Activated B cell treated with CpG ODN at 0.5 μM for 24 hours (primary cell): ENCODE data around the gene AAGAB. TPM values are rescaled to one million over a fixed set of nuclear protein-coding genes. Genes with fewer than 3 reads are reported as not detected.
A peak's percentile ranks its signal among the peaks of the same experiment; 100 is the strongest.

Experiments used
- ATAC-seq: fragments of 200-7000 bp; cut with Tn5 transposase; one replicate; pipeline ENCODE4 v1.10.0; 2021; ENCODE audit warnings: low read depth, mild to moderate bottlenecking, moderate library complexity
- CTCF ChIA-PET: fragments of 350-600 bp; sonication (Branson Sonifier 250); formaldehyde crosslinking; loops from one replicate; lab custom pipeline; 2021; ENCODE audit warnings: antibody characterized with exemption; lab: Charles Lee
- POLR2A ChIA-PET: fragments of 350-600 bp; sonication (Branson Sonifier 250); formaldehyde crosslinking; loops from one replicate; lab custom pipeline; 2021; ENCODE audit warnings: antibody characterized with exemption; lab: Charles Lee
- DNase-seq: peaks from one replicate; pipeline ENCODE4 v3.0.0; 2022
- H3K27ac Mint-ChIP-seq: one replicate; pipeline ENCODE4 v1.8.0; 2020; ENCODE audit warnings: mixed read lengths
- H3K27me3 Mint-ChIP-seq: one replicate; pipeline ENCODE4 v1.8.0; 2021; ENCODE audit warnings: mixed read lengths
- H3K36me3 Mint-ChIP-seq: one replicate; pipeline ENCODE4 v1.8.0; 2021; ENCODE audit warnings: low read depth, mixed read lengths
- H3K4me1 Mint-ChIP-seq: one replicate; pipeline ENCODE4 v1.8.0; 2021; ENCODE audit warnings: mixed read lengths
- H3K4me3 Mint-ChIP-seq: one replicate; pipeline ENCODE4 v1.8.0; 2020; ENCODE audit warnings: mild to moderate bottlenecking, mixed read lengths
- H3K9me3 Mint-ChIP-seq: one replicate; pipeline ENCODE4 v1.8.0; 2020; ENCODE audit warnings: mixed read lengths
- intact Hi-C: fragments of 100-400 bp; cut with micrococcal nuclease; formaldehyde crosslinking; loops from one replicate; pipeline ENCODE4 v1.15.1; 2024
- total RNA-seq: library from RNA; stranded (reverse); gene quantifications from 2 replicates; pipeline ENCODE4 v1.2.3, GENCODE V29; 2022
- TF ChIP-seq, protein P1 (sequence below): fragments of 200-600 bp; IDR thresholded peaks from one replicate; pipeline ENCODE4 v1.8.0; 2022; ENCODE audit warnings: antibody characterized with exemption, mild to moderate bottlenecking

AAGAB gene
- total RNA-seq, 1 donor from 2014 or later = 48.5 TPM

DNA sequence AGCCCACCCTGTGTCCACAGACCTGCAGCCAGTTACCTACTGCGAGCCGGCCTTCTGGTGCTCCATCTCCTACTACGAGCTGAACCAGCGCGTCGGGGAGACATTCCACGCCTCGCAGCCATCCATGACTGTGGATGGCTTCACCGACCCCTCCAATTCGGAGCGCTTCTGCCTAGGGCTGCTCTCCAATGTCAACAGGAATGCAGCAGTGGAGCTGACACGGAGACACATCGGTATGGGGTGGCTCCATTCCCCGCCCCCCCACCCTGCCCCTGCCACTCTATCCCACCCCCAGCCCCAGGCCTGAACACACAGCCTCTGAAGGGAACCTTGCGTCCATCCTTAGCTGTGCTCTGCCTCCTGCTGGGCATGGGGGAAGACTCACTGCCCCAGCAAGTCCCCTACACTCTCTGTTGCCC is 73.2 kb downstream of the AAGAB start:
- Mint-ChIP-seq H3K27me3 (no peaks in the 10 kb centered on the region), H3K27ac (no peak overlapping the region), H3K36me3 (peaks cover 86% of the 10 kb centered on the region), H3K9me3 (no peaks in the 10 kb centered on the region), H3K4me1 (peaks cover 15% of the 10 kb centered on the region), H3K4me3 (no peak overlapping the region)
- no peak for DNase-seq
- ChIA-PET CTCF (interaction anchor here (0.7 to 1.0 kb wide), 3 partner anchors 116 to 235 kb away, joined by 3 to 6 read pairs (median 3); partner anchors contain the start of gene SMAD3), POLR2A (interaction anchor here (0.6 kb wide), 1 partner anchor 72 kb away, joined by 4 read pairs; no protein-coding TSS in a partner anchor)
- peak; percentile 40 for ATAC-seq
- intact Hi-C loops = loop anchor here (1.0 to 2.0 kb wide), 2 partner anchors 100 to 235 kb away; no protein-coding TSS in a partner anchor
- TF ChIP-seq, protein P1, sequence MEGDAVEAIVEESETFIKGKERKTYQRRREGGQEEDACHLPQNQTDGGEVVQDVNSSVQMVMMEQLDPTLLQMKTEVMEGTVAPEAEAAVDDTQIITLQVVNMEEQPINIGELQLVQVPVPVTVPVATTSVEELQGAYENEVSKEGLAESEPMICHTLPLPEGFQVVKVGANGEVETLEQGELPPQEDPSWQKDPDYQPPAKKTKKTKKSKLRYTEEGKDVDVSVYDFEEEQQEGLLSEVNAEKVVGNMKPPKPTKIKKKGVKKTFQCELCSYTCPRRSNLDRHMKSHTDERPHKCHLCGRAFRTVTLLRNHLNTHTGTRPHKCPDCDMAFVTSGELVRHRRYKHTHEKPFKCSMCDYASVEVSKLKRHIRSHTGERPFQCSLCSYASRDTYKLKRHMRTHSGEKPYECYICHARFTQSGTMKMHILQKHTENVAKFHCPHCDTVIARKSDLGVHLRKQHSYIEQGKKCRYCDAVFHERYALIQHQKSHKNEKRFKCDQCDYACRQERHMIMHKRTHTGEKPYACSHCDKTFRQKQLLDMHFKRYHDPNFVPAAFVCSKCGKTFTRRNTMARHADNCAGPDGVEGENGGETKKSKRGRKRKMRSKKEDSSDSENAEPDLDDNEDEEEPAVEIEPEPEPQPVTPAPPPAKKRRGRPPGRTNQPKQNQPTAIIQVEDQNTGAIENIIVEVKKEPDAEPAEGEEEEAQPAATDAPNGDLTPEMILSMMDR = no peak

DNA sequence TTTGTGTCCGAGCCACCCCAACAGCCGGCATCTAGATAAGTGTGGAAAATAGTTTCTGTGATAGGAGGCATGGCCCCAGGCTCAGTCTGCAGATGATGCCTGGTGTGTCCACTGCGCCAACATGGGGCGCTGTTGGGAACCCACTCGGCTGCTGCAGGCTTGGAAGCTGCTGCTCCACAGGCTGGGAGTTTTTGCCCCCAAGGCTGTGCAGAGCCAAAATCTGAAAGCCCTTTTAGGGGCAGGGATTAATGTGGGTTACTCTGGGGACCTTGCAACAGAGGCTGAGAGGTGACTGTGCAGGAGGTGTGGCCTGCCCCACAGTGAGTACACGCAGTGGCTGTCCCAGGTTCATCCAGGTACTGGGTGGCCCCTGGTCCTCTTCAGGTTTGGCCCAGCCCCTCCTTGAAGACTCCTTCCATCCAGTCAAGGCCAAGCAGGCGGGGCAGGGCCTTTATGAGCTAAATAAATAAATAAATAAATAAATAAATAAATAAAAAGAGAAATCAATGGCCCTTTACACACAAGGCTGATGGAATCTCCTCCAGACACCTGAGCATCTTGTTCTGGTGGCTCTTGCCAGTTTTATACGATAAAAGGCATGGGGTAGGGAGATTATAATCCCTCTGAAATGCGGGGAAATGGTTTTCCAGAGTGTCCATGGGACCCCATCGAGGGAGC is 73.8 kb downstream of the AAGAB start:
- Mint-ChIP-seq H3K4me1 (peaks cover 18% of the 10 kb centered on the region), H3K27me3 (no peaks in the 10 kb centered on the region), H3K4me3 (no peak overlapping the region), H3K27ac (no peak overlapping the region), H3K36me3 (peaks cover 86% of the 10 kb centered on the region), H3K9me3 (no peaks in the 10 kb centered on the region)
- ChIA-PET CTCF (interaction anchor here (0.7 to 1.0 kb wide), 3 partner anchors 115 to 235 kb away, joined by 3 to 6 read pairs (median 3); partner anchors contain the start of gene SMAD3), POLR2A (interaction anchor here (0.7 to 1.2 kb wide), 2 partner anchors 19 to 71 kb away, joined by 3 read pairs; no protein-coding TSS in a partner anchor)
- intact Hi-C loops = loop anchor here (1.0 to 2.0 kb wide), 2 partner anchors 100 to 234 kb away; no protein-coding TSS in a partner anchor
- TF ChIP-seq, protein P1 = no peak
- DNase-seq (no peak), ATAC-seq (no peak)

DNA sequence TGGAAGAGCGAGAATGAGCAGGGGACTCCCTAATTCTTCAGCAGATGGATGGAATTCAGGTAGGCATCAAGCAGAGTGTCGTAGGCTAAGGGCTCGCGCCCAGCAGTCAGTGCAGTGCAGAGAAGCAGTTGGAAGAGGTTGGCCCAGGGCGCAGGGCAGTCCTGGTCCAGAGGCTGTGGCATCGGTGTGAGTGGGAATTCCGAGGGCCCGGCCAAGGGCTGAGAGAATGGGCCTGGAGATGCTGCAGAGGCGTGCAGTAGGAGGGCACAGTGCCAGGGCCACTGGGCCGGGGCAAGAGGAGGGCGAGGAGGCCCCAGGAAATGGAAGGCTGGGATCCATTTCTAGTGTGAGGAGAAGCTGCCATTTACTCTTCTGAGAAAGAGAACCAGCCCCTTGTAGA is 74.4 kb downstream of the AAGAB start:
- H3K4me3 Mint-ChIP-seq = no peak overlapping the region
- no peaks in the 10 kb centered on the region for H3K9me3 Mint-ChIP-seq
- no peak overlapping the region for H3K27ac Mint-ChIP-seq
- TF ChIP-seq, protein P1 = no peak
- intact Hi-C loops = loop anchor here (2.0 kb wide), 1 partner anchor 99 kb away; no protein-coding TSS in a partner anchor
- POLR2A ChIA-PET = interaction anchor here (1.2 kb wide), 1 partner anchor 71 kb away, joined by 3 read pairs; no protein-coding TSS in a partner anchor
- H3K27me3 Mint-ChIP-seq = no peaks in the 10 kb centered on the region
- ATAC-seq (no peak), DNase-seq (no peak)
- CTCF ChIA-PET = no interaction called here
- H3K4me1 Mint-ChIP-seq = peaks cover 20% of the 10 kb centered on the region
- H3K36me3 Mint-ChIP-seq = peaks cover 86% of the 10 kb centered on the region

DNA sequence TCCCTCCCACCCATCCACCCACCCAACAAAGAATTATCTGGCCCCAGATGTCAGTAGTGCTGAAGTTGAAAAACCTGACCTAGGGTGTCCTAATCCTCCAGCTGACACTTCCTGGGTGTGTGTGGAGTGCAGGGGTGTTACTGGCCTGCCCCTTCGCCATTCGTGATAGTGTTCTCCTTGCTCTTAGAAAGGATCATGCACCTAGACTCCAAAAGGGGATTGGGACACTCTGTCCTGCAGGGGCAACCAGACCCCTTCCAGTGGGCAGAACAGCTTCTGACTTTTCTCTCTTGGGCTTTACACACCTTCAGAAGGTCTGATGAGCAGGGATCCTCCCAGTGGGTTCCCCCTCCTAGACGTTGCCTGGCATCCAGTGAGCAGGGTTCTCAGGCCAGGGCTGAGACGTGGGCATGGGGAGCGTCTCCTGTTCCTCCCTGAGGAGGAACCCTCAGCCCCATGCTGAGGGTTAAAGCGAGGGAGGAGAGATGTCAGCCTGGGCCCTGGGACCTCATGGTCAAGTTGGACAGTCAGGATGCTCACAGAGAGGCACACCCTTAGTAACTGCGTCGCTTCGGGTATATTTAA is 75.0 kb downstream of the AAGAB start:
- POLR2A ChIA-PET = interaction anchor here (1.2 kb wide), 1 partner anchor 70 kb away, joined by 3 read pairs; no protein-coding TSS in a partner anchor
- intact Hi-C loops = no loop called here
- ATAC-seq (no peak), DNase-seq (no peak)
- Mint-ChIP-seq H3K9me3 (no peaks in the 10 kb centered on the region), H3K27ac (peak overlapping the region; percentile 50), H3K4me1 (peaks cover 24% of the 10 kb centered on the region), H3K27me3 (no peaks in the 10 kb centered on the region), H3K36me3 (peaks cover 86% of the 10 kb centered on the region), H3K4me3 (no peak overlapping the region)
- CTCF ChIA-PET = no interaction called here
- TF ChIP-seq, protein P1 = no peak
